SK-N-MC (cell line): ENCODE measurements around the gene OR10AG1.

Source experiments
- EZH2 ChIP-seq: fragments of 200-600 bp; sonication (generic); IDR thresholded peaks from one replicate; pipeline ENCODE4 v1.6.1; 2017; ENCODE audit warnings: antibody characterized with exemption
- POLR2AphosphoS5 ChIP-seq: IDR thresholded peaks from 2 replicates; pipeline ENCODE4 v1.6.1; 2012; ENCODE audit warnings: mild to moderate bottlenecking, low read depth, low read length, borderline replicate concordance

DNA sequence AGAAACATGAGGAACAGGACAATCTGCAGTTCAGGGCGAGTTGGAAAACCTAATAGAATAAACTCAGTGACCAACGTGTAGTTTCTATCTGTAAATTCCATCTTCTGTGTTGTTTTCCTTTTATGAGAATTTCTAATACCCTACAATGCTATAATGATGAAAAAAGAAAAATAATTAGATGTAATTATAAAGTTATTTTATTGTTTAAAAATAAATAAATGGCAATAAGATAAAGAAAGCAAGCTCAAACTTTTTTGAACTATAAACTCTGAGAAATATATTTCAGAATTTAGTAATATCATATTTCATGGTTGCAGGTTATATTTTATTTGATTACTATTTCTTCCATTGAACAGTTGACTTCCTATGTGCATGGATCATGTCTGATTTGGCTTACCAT lies 33.4 kb downstream of the OR10AG1 start, which contains the start of gene OR5I1:
- no peak for TF ChIP-seq POLR2AphosphoS5
- TF ChIP-seq EZH2: no peak
